Stimulated activated naive B cell treated with anti-CD40 and anti-IgM and Interleukin-4, amounts not matched to agents 10 μg/mL and 1 μg/mL and 100 μg/mL, for 72 hours (primary cell): ENCODE results near the gene ZMYND10.

Source experiments
- ATAC-seq, 2 donors: fragments of 150-1000 bp; cut with Tn5 transposase; replicated peaks; 2 replicates each; pipeline ENCODE4 v1.10.0; 2021; ENCODE audit warnings: moderate library complexity in 1 of 2
- DNase-seq: peaks from one replicate; pipeline ENCODE4 v3.0.0; 2021
- H3K27ac Mint-ChIP-seq: one replicate; pipeline ENCODE4 v1.8.0; 2022; ENCODE audit warnings: mild to moderate bottlenecking, mixed read lengths
- H3K27me3 Mint-ChIP-seq, 2 donors: one replicate each; pipeline ENCODE4 v1.8.0; 2022; ENCODE audit warnings: mixed read lengths in 2 of 2
- H3K36me3 Mint-ChIP-seq, 2 donors: one replicate each; pipeline ENCODE4 v1.8.0; 2022; ENCODE audit warnings: mixed read lengths in 2 of 2, mild to moderate bottlenecking in 1 of 2
- H3K4me1 Mint-ChIP-seq, 2 donors: one replicate each; pipeline ENCODE4 v1.8.0; 2022; ENCODE audit warnings: mixed read lengths in 2 of 2, mild to moderate bottlenecking in 1 of 2
- H3K4me3 Mint-ChIP-seq, 2 donors: one replicate each; pipeline ENCODE4 v1.8.0; 2022; ENCODE audit warnings: mild to moderate bottlenecking in 2 of 2, mixed read lengths in 2 of 2, moderate library complexity in 1 of 2
- H3K9me3 Mint-ChIP-seq, 2 donors: one replicate each; pipeline ENCODE4 v1.8.0; 2022; ENCODE audit warnings: mixed read lengths in 2 of 2, mild to moderate bottlenecking in 1 of 2

The ZMYND10 gene

GRCh38 chr3:50345586-50346234 lies at the start of gene ZMYND10:
TSS of gene ZMYND10 (minus strand) at chr3:50345732. CDS start at chr3:50345579, 153 bp downstream.
- H3K27ac Mint-ChIP-seq = peak within 1 kb of the TSS; percentile 20
- peak; percentile 25 to 34 for ATAC-seq

DNA sequence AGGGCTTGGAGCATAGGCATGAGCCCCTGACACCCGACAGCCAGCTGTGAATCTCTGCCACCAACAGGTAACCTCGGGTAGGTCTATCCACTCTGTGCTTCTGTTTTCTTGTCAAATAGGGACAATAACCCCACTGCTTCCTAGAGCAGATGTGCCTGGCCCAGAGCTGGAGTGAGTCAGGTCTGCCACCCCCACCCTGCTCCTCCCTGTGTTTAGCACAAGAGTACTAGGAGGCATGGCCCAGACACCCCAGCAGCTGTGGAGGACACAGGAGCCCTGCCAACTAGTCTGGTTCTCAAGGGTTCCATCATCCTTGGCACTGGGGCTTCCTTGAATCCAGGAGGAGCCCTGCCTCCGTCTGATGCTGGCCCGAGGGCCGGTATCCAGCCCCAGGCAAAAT lies 47.5 kb upstream of the ZMYND10 start:
- Mint-ChIP-seq H3K27ac (no peak overlapping the region), H3K27me3 (peaks cover 0 to 6% of the 10 kb centered on the region in 2 donors), H3K9me3 (no peaks in the 10 kb centered on the region), H3K4me1 (peaks cover 0 to 10% of the 10 kb centered on the region in 2 donors), H3K4me3 (no peak overlapping the region), H3K36me3 (no peaks in the 10 kb centered on the region)
- ATAC-seq (no peak), DNase-seq (no peak)

More at GRCh38 chr3:50345586-50346234, at the start of gene ZMYND10:
- no peaks in the 10 kb centered on the region for H3K27me3 Mint-ChIP-seq
- H3K4me3 Mint-ChIP-seq = peak within 1 kb of the TSS; percentile 79 to 84
- no peaks in the 10 kb centered on the region for H3K9me3 Mint-ChIP-seq
- peaks cover 39 to 86% of the 10 kb centered on the region in 2 donors for H3K4me1 Mint-ChIP-seq
- peak; percentile 63 for DNase-seq
- H3K36me3 Mint-ChIP-seq = peaks cover 10 to 25% of the 10 kb centered on the region in 2 donors

DNA sequence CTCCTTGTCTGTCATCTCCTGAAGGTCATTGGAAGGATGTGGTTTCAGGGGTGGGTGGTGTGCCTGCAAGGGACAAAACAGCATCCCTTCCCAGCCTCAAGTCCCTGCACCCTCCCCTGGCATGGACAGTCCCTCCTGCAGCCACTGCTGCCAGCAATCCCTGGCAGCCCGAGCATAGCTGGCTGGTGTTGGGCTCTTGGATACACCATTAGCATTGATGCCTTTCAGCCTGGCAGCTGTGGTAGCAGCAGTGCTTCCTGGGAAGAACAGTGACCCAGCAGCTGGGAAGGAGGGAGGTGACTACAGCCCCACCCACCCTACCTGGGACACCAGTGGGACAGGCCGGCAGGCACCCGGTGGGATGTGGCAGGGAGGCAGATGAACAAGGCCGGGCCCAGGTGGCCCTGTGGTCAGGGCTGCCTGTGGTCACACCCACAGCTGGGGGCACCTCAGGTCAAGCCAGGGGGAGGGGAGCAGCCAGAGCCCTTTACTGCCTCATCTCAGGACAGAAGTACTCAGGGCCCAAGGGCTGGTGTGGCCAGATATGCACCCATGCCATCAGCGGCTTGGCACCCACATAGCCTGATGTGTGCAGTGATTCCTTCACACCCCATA lies 46.7 kb upstream of the ZMYND10 start:
- no peak overlapping the region for H3K4me3 Mint-ChIP-seq
- H3K27ac Mint-ChIP-seq = no peak overlapping the region
- H3K4me1 Mint-ChIP-seq = peaks cover 0 to 10% of the 10 kb centered on the region in 2 donors

DNA sequence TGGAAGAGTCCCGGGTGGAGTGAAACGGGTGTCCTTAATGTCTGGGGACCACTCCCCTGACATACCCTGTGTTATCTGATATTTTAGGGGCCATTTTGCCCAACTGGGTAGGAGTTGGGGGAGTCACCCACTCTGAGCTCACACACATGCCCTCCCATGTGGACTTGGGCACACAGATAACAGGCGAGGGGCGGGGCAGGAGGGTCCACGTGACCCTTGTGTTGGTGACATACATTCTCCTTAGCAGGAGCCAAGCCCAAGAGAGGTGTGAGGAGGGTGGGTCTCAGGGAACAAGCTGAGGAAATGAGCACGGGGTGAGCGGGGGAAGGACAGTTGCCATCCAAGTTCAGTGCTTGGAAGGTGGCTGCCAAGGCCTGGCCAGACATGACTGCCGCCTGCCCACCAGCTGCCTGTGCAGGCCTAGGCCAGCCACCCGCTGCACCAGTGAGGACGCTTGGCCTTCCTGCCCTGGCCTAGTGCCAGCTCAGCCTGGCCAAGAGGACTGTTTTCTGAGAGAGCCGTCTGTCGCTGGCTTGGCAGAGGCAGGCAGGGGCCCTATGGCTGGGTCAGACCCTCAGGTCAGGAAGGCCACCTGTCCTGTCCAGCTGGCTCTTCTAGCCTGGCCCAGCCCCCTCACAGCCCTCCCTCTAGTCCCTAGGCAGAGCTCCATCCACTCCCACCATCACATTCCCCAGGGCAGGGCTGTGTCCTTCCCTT lies 45.1 kb upstream of the ZMYND10 start:
- no peak for ATAC-seq
- Mint-ChIP-seq H3K4me1 (peaks cover 0 to 6% of the 10 kb centered on the region in 2 donors), H3K4me3 (no peak overlapping the region), H3K9me3 (no peaks in the 10 kb centered on the region), H3K36me3 (no peaks in the 10 kb centered on the region), H3K27ac (no peak overlapping the region), H3K27me3 (peaks cover 0 to 11% of the 10 kb centered on the region in 2 donors)
- no peak for DNase-seq

More for the DNA sequence above, 46.7 kb upstream of the ZMYND10 start:
- no peaks in the 10 kb centered on the region for H3K36me3 Mint-ChIP-seq
- DNase-seq (no peak), ATAC-seq (no peak)
- peaks cover 0 to 6% of the 10 kb centered on the region in 2 donors for H3K27me3 Mint-ChIP-seq
- H3K9me3 Mint-ChIP-seq = no peaks in the 10 kb centered on the region

DNA sequence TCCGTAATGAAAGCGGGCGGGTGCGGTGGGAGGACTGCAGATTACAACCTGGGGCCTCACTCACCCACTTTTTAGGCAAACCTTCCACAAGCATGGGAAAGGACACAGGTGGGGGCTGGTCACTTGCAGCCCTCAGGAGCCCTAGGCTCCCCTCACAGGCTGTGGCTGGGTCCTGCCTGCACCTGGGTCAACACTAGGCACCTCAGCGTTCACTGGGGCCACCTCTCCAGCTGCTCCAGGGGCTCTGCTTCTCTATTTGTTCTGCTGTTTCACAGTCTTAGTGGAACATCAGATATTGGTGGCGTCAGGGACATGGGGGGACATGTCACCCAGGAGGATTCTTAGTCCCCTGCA lies 43.9 kb upstream of the ZMYND10 start:
- Mint-ChIP-seq H3K9me3 (no peaks in the 10 kb centered on the region), H3K27me3 (peaks cover 0 to 19% of the 10 kb centered on the region in 2 donors), H3K4me1 (peaks cover 0 to 6% of the 10 kb centered on the region in 2 donors), H3K4me3 (no peak overlapping the region), H3K36me3 (no peaks in the 10 kb centered on the region), H3K27ac (no peak overlapping the region)
- DNase-seq = no peak
- no peak for ATAC-seq

DNA sequence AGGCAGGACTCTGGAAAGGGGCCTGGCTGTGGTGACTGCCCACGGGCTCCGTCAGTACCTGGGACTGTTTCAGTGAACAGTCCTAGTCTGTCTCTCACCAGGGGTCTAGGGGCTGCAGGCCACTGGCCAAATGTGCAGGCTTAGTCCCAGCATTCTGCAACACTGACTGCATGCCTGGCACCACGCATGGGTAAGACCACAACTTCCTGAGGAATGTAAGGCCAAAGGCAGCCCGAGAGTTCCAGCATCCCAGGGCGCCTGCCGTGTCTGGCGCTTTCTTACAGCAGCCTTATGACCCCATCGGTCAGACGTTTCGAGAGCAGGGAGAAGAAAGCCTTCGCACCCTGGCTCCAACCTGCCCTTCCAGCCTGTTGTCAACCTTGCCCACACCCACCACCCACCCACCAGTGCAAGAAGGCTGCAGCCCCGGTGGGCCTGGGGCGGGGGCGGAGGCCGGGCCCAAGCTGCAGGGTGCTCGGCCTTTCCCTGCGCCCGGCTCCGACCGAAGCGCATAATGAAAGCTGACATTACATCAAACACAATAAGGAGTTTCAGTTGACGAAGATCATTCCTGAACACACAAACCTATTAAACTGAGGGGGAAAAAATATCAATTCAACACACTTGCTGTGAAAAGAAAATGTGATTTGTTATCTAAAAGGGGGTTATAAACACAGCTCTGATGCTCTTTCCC lies 43.3 kb upstream of the ZMYND10 start:
- DNase-seq = no peak
- Mint-ChIP-seq H3K36me3 (no peaks in the 10 kb centered on the region), H3K9me3 (no peaks in the 10 kb centered on the region), H3K4me3 (no peak overlapping the region), H3K27ac (no peak overlapping the region), H3K4me1 (peaks cover 0 to 6% of the 10 kb centered on the region in 2 donors), H3K27me3 (peaks cover 0 to 16% of the 10 kb centered on the region in 2 donors)
- no peak for ATAC-seq

GRCh38 chr3:50388016-50388719 lies 42.6 kb upstream of the ZMYND10 start:
- ATAC-seq (peak; percentile 22 to 42), DNase-seq (no peak)
- H3K27me3 Mint-ChIP-seq = peaks cover 0 to 16% of the 10 kb centered on the region in 2 donors
- no peaks in the 10 kb centered on the region for H3K9me3 Mint-ChIP-seq
- H3K27ac Mint-ChIP-seq = no peak overlapping the region
- no peak overlapping the region for H3K4me3 Mint-ChIP-seq
- no peaks in the 10 kb centered on the region for H3K36me3 Mint-ChIP-seq
- peaks cover 0 to 6% of the 10 kb centered on the region in 2 donors for H3K4me1 Mint-ChIP-seq

GRCh38 chr3:50385754-50386153 lies 40.2 kb upstream of the ZMYND10 start:
- ATAC-seq (no peak), DNase-seq (no peak)
- Mint-ChIP-seq H3K4me3 (no peak overlapping the region), H3K27ac (no peak overlapping the region), H3K27me3 (peaks cover 0 to 16% of the 10 kb centered on the region in 2 donors), H3K36me3 (no peaks in the 10 kb centered on the region), H3K9me3 (no peaks in the 10 kb centered on the region), H3K4me1 (no peaks in the 10 kb centered on the region)

DNA sequence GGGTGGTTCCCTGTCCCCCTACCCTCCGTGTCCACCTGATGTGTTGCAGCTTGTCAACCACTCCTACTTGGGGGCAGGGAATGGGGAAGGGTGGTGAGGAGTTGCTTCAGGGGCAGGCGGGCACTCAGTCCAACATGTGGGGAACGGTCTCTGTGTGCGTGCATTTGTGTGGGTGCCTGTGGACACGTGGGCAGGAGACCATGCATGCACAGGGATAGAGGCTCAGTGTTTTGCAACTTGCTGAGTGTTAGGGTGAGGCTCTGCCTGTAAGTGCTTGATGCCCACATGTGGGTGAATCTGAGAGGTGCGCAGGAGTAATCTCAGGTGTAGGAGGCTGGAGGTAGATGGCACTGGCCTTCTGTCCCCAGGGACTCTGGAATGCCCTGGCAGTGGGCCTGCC lies 38.2 kb upstream of the ZMYND10 start:
- ATAC-seq (no peak), DNase-seq (no peak)
- no peak overlapping the region for H3K4me3 Mint-ChIP-seq
- no peak overlapping the region for H3K27ac Mint-ChIP-seq
- no peaks in the 10 kb centered on the region for H3K36me3 Mint-ChIP-seq
- H3K27me3 Mint-ChIP-seq = peaks cover 4 to 22% of the 10 kb centered on the region in 2 donors
- H3K9me3 Mint-ChIP-seq = no peaks in the 10 kb centered on the region
- no peaks in the 10 kb centered on the region for H3K4me1 Mint-ChIP-seq

GRCh38 chr3:50382722-50383121 lies 37.2 kb upstream of the ZMYND10 start:
- H3K4me3 Mint-ChIP-seq = no peak overlapping the region
- H3K27ac Mint-ChIP-seq = no peak overlapping the region
- DNase-seq = no peak
- H3K4me1 Mint-ChIP-seq = no peaks in the 10 kb centered on the region
- peaks cover 4 to 28% of the 10 kb centered on the region in 2 donors for H3K27me3 Mint-ChIP-seq
- no peak for ATAC-seq
- no peaks in the 10 kb centered on the region for H3K36me3 Mint-ChIP-seq
- no peaks in the 10 kb centered on the region for H3K9me3 Mint-ChIP-seq

DNA sequence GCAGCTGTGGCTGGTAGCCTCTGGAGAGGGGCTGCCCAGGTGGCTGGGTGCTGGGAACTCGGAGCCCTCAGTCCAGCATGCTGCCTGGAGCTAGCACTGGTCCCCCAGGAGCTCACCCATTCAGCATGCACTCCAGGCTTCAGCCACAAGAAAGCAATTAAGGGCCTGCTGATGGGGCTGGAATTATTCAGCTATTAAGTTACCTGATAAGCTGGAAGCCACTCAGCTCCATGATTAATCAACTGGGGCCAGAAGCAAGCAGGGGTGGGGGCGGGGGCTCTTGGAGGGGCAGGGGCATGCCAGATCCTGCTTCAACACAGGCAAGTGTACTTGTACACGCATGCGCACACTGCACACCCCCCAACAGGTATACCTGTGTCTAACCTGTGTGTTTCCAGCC lies 35.9 kb upstream of the ZMYND10 start:
- DNase-seq = no peak
- Mint-ChIP-seq H3K4me1 (no peaks in the 10 kb centered on the region), H3K27me3 (peaks cover 4 to 23% of the 10 kb centered on the region in 2 donors), H3K36me3 (no peaks in the 10 kb centered on the region), H3K4me3 (no peak overlapping the region), H3K27ac (no peak overlapping the region), H3K9me3 (no peaks in the 10 kb centered on the region)
- no peak for ATAC-seq

- no peak overlapping the region for H3K27ac Mint-ChIP-seq
- peaks cover 4 to 22% of the 10 kb centered on the region in 2 donors for H3K27me3 Mint-ChIP-seq
- no peak for ATAC-seq
- no peaks in the 10 kb centered on the region for H3K4me1 Mint-ChIP-seq
- no peak overlapping the region for H3K4me3 Mint-ChIP-seq
- no peak for DNase-seq
- H3K36me3 Mint-ChIP-seq = no peaks in the 10 kb centered on the region
- no peaks in the 10 kb centered on the region for H3K9me3 Mint-ChIP-seq
Observed at GRCh38 chr3:50380405-50381085, 35.0 kb upstream of the ZMYND10 start.

DNA sequence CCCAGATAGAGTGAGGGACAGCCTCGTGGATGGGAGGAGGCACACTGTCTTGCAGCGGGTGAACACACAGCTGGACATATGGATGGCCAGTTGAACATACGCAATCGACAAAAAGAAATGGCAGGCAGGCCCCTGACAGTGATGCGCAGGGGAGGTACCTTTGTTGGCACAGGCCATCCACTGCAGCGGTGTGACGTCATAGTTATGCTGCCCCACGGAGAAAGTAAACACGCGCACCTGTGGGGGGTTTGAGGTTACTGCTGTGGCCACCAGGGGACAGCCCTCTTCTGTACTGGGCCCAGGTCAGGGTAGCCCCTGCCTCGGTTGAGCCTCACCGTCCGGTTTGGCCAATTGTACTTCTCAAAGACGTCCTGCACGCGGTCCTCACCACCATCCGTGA lies 33.2 kb upstream of the ZMYND10 start:
- Mint-ChIP-seq H3K9me3 (no peaks in the 10 kb centered on the region), H3K27me3 (peaks cover 5 to 14% of the 10 kb centered on the region in 2 donors), H3K4me3 (no peak overlapping the region), H3K4me1 (no peaks in the 10 kb centered on the region), H3K36me3 (no peaks in the 10 kb centered on the region), H3K27ac (no peak overlapping the region)
- ATAC-seq = no peak
- no peak for DNase-seq
